Omental fat pad (tissue), 4 donors: ENCODE data around the gene ACAP3. TPM values are rescaled to one million over a fixed set of nuclear protein-coding genes. Genes with fewer than 3 reads are reported as not detected.

ENCODE experiments used
- ATAC-seq: fragments of 150-250 bp; one replicate; pipeline ENCODE4 v1.9.1; 2016; ENCODE audit warnings: mild to moderate bottlenecking, moderate library complexity; ENCODE audit not compliant: low FRiP score
- DNase-seq: peaks from one replicate; pipeline ENCODE4 v3.0.0-alpha.2; 2019; ENCODE audit warnings: low spot score
- CTCF ChIP-seq, 3 donors: fragments of 450-650 bp; IDR thresholded peaks; one replicate each; pipeline ENCODE4 v1.5.1; 2016 to 2017; ENCODE audit warnings: antibody characterized with exemption in 3 of 3, mild to moderate bottlenecking in 3 of 3, moderate library complexity in 2 of 3
- total RNA-seq, 4 donors: library from RNA; depleted of rRNA; stranded (reverse); fragments of >200 nt; gene quantifications; one replicate each; pipeline ENCODE4 v1.1.0, GENCODE V29; 2016

The ACAP3 gene
- total RNA-seq, 4 donors from 2014 or later = 19.2 to 41.8 (median 38.1) TPM

GRCh38 chr1:1313500-1314236, 5.9 kb upstream of the ACAP3 start:
- TF ChIP-seq CTCF (IDR thresholded peaks at IDR 0.05) = no peak
- no peak for ATAC-seq
- no peak for DNase-seq

GRCh38 chr1:1312450-1313314, 5.0 kb upstream of the ACAP3 start:
- DNase-seq (no peak), ATAC-seq (no peak)
- no peak for TF ChIP-seq CTCF (IDR thresholded peaks at IDR 0.05)

GRCh38 chr1:1311107-1312104, 3.7 kb upstream of the ACAP3 start:
- TF ChIP-seq CTCF (IDR thresholded peaks at IDR 0.05) = no peak
- ATAC-seq = no peak

GRCh38 chr1:1310476-1311053, 2.8 kb upstream of the ACAP3 start:
- DNase-seq (no peak), ATAC-seq (no peak)
- TF ChIP-seq CTCF (IDR thresholded peaks at IDR 0.05) = no peak

More at GRCh38 chr1:1311107-1312104, 3.7 kb upstream of the ACAP3 start:
- no peak for DNase-seq

- DNase-seq (no peak), ATAC-seq (no peak)
- TF ChIP-seq CTCF (IDR thresholded peaks at IDR 0.05) = no peak
These were observed 2.3 kb upstream of the ACAP3 start for GRCh38 chr1:1310109-1310385.
